AG20443 (cell line): ENCODE measurements around the gene ZYG11B.
A peak's percentile ranks its signal among the peaks of the same experiment; 100 is the strongest.
"Not testable (repeated sequence)": the region's sequence is repeated elsewhere in the genome, so short reads cannot be mapped to it uniquely, and the experiment has no call there.

Source experiments
- DNase-seq: peaks from one replicate; pipeline ENCODE4 v3.0.0; 2012; ENCODE audit warnings: low spot score, mixed read lengths

The ZYG11B gene

GRCh38 chr1:52756020-52756419 is 29.8 kb downstream of the ZYG11B start:
- no peak for DNase-seq

- DNase-seq = no peak
Observed at GRCh38 chr1:52759908-52760307, 33.7 kb downstream of the ZYG11B start.

- DNase-seq = no peak
Observed at GRCh38 chr1:52767596-52768280, 41.5 kb downstream of the ZYG11B start.

- no peak for DNase-seq
Observed at GRCh38 chr1:52769346-52770033, 43.2 kb downstream of the ZYG11B start.

- no peak for DNase-seq
Observed at GRCh38 chr1:52771384-52771783, 45.1 kb downstream of the ZYG11B start.

GRCh38 chr1:52786148-52786547 is 59.9 kb downstream of the ZYG11B start:
- no peak for DNase-seq

- not testable (repeated sequence) for DNase-seq
Observed at GRCh38 chr1:52790429-52790828, 64.2 kb downstream of the ZYG11B start.

GRCh38 chr1:52792036-52792435 is 65.8 kb downstream of the ZYG11B start:
- DNase-seq = no peak

GRCh38 chr1:52793717-52794116 is 67.5 kb downstream of the ZYG11B start:
- not testable (repeated sequence) for DNase-seq

- no peak for DNase-seq
Observed at GRCh38 chr1:52795464-52795863, 69.2 kb downstream of the ZYG11B start.

GRCh38 chr1:52798331-52798730 is 72.1 kb downstream of the ZYG11B start:
- DNase-seq = no peak

GRCh38 chr1:52801011-52801410 is 74.8 kb downstream of the ZYG11B start:
- DNase-seq = no peak

- DNase-seq = not testable (repeated sequence)
Observed at GRCh38 chr1:52804083-52804482, 77.8 kb downstream of the ZYG11B start.

- no peak for DNase-seq
Observed at GRCh38 chr1:52814465-52814864, 88.2 kb downstream of the ZYG11B start.

- not testable (repeated sequence) for DNase-seq
Observed at GRCh38 chr1:52820830-52821229, 94.6 kb downstream of the ZYG11B start.

GRCh38 chr1:52825868-52826267 is 99.6 kb downstream of the ZYG11B start:
- no peak for DNase-seq

- no peak for DNase-seq
Observed at GRCh38 chr1:52834798-52835197, 108.5 kb downstream of the ZYG11B start.

- DNase-seq = no peak
Observed at GRCh38 chr1:52836035-52836434, 109.8 kb downstream of the ZYG11B start.

- DNase-seq = not testable (repeated sequence)
Observed at GRCh38 chr1:52839175-52839574, 112.9 kb downstream of the ZYG11B start.

- peak; percentile 94 for DNase-seq
Observed at GRCh38 chr1:52842643-52843310, 116.5 kb downstream of the ZYG11B start, which contains the start of gene ZYG11A. Gene ZYG11A (plus strand): TSS chr1:52842760. CDS start chr1:52842884, 124 bp downstream.

- not testable (repeated sequence) for DNase-seq
Observed at GRCh38 chr1:52845119-52845518, 118.9 kb downstream of the ZYG11B start.

- DNase-seq = no peak
Observed at GRCh38 chr1:52848423-52848822, 122.2 kb downstream of the ZYG11B start.

- no peak for DNase-seq
Observed at GRCh38 chr1:52850951-52851350, 124.7 kb downstream of the ZYG11B start.
